CD14-positive monocyte (primary cell): ENCODE data around the gene KIAA1549. TPM values are rescaled to one million over a fixed set of nuclear protein-coding genes. Genes with fewer than 3 reads are reported as not detected.

Experiments
- DNase-seq, 3 donors: peaks; one replicate each; pipeline ENCODE4 v3.0.0-alpha.2; 2011 to 2022
- H2AFZ ChIP-seq: 2 replicates; pipeline ENCODE4 v1.6.0; 2012; ENCODE audit warnings: mild to moderate bottlenecking, low read depth, low read length, inconsistent platforms; ENCODE audit not compliant: insufficient read depth, poor library complexity, severe bottlenecking
- H3K27ac ChIP-seq, 2 donors: 1 replicate in 1 of 2; 2 replicates in 1 of 2; pipeline ENCODE4 v1.5.1; 2012 to 2013; ENCODE audit warnings: low read length in 2 of 2, control low read depth in 1 of 2, inconsistent platforms in 1 of 2, low read depth in 1 of 2, mild to moderate bottlenecking in 1 of 2
- H3K27me3 ChIP-seq, 2 donors: one replicate each; pipeline versions ENCODE4 v1.6.0 to v1.6.1; 2011 to 2013; ENCODE audit warnings: low read length in 2 of 2; ENCODE audit not compliant: control insufficient read depth in 2 of 2, insufficient read depth in 2 of 2
- H3K36me3 ChIP-seq, 2 donors: replicated peaks in 1 of 2; 1 replicate in 1 of 2; 2 replicates in 1 of 2; pipeline versions ENCODE4 v1.5.1 to v1.6.1; 2012 to 2013; ENCODE audit warnings: low read length in 2 of 2, control low read depth in 1 of 2, inconsistent platforms in 1 of 2, mild to moderate bottlenecking in 1 of 2; ENCODE audit not compliant: insufficient read depth in 2 of 2, control insufficient read depth in 1 of 2
- H3K4me1 ChIP-seq, 2 donors: 1 replicate in 1 of 2; 2 replicates in 1 of 2; pipeline versions ENCODE4 v1.5.1 to v1.6.1; 2012 to 2013; ENCODE audit warnings: low read length in 2 of 2, control low read depth in 1 of 2, inconsistent platforms in 1 of 2, mild to moderate bottlenecking in 1 of 2, moderate library complexity in 1 of 2; ENCODE audit not compliant: insufficient read depth in 2 of 2, control insufficient read depth in 1 of 2
- H3K4me2 ChIP-seq: replicated peaks from 2 replicates; pipeline ENCODE3; 2012; ENCODE audit warnings: low read length, moderate library complexity, mild to moderate bottlenecking; ENCODE audit not compliant: poor library complexity, severe bottlenecking; ENCODE audit errors: extremely low read depth
- H3K4me3 ChIP-seq, 3 experiments: fragments of 200-600 bp in 1 of 3; sonication (generic) in 1 of 3; replicated peaks in 1 of 3; 1 replicate in 2 of 3; 2 replicates in 1 of 3; pipeline ENCODE4 v1.5.1; 2011 to 2013; ENCODE audit warnings: low read length in 3 of 3, mild to moderate bottlenecking in 3 of 3, control low read depth in 2 of 3, low read depth in 2 of 3, inconsistent platforms in 1 of 3, moderate library complexity in 1 of 3
- H3K79me2 ChIP-seq: 2 replicates; pipeline ENCODE4 v1.6.0; 2012; ENCODE audit warnings: mild to moderate bottlenecking, control low read depth, inconsistent platforms, low read length, moderate library complexity; ENCODE audit not compliant: insufficient read depth
- H3K9ac ChIP-seq: 2 replicates; pipeline ENCODE4 v1.6.0; 2017; ENCODE audit warnings: low read length, mild to moderate bottlenecking; ENCODE audit not compliant: insufficient read depth, poor library complexity, severe bottlenecking
- H3K9me3 ChIP-seq, 2 donors: replicated peaks in 1 of 2; 1 replicate in 1 of 2; 2 replicates in 1 of 2; pipeline versions ENCODE4 v1.5.1 to v1.6.1; 2012 to 2013; ENCODE audit warnings: low read length in 2 of 2, control low read depth in 1 of 2; ENCODE audit not compliant: control insufficient read depth in 1 of 2, insufficient read depth in 1 of 2
- H4K20me1 ChIP-seq: 2 replicates; pipeline ENCODE4 v1.6.0; 2012; ENCODE audit warnings: mild to moderate bottlenecking, low read length, control low read depth, moderate library complexity; ENCODE audit not compliant: insufficient read depth
- H3K27ac Mint-ChIP-seq, 7 donors: one replicate each; pipeline ENCODE4 v1.8.0; 2020; ENCODE audit warnings: mild to moderate bottlenecking in 7 of 7, mixed read lengths in 7 of 7, moderate library complexity in 6 of 7, inconsistent platforms in 2 of 7
- H3K27me3 Mint-ChIP-seq, 3 donors: one replicate each; pipeline ENCODE4 v1.8.0; 2021 to 2022; ENCODE audit warnings: low read depth in 3 of 3, mild to moderate bottlenecking in 3 of 3, mixed read lengths in 3 of 3, moderate library complexity in 3 of 3, inconsistent platforms in 1 of 3
- H3K36me3 Mint-ChIP-seq, 2 donors: one replicate each; pipeline ENCODE4 v1.8.0; 2020; ENCODE audit warnings: mixed read lengths in 2 of 2, inconsistent platforms in 1 of 2, mild to moderate bottlenecking in 1 of 2
- H3K4me1 Mint-ChIP-seq: one replicate; pipeline ENCODE4 v1.8.0; 2020; ENCODE audit warnings: mild to moderate bottlenecking, mixed read lengths
- H3K4me3 Mint-ChIP-seq, 2 donors: one replicate each; pipeline ENCODE4 v1.8.0; 2020; ENCODE audit warnings: mild to moderate bottlenecking in 2 of 2, mixed read lengths in 2 of 2, moderate library complexity in 1 of 2
- H3K9me3 Mint-ChIP-seq, 7 donors: one replicate each; pipeline ENCODE4 v1.8.0; 2020 to 2022; ENCODE audit warnings: mixed read lengths in 7 of 7, mild to moderate bottlenecking in 6 of 7, moderate library complexity in 6 of 7, inconsistent platforms in 2 of 7
- WGBS: methylation state at CpG from one replicate; pipeline ENCODE4 v1.1.5; 2013; ENCODE audit warnings: missing lambda C conversion rate; ENCODE audit not compliant: insufficient coverage; 5-methylcytosine and 5-hydroxymethylcytosine counted together
- intact Hi-C, 2 donors: fragments of 100-400 bp; cut with micrococcal nuclease; formaldehyde crosslinking; loops; one replicate each; pipeline versions ENCODE4 v1.15.0 to v1.15.1; 2023
- polyA plus RNA-seq, 3 donors: library from polyadenylated mRNA; depleted of rRNA in 1 of 3; unstranded in 2 of 3; stranded (reverse) in 1 of 3; fragments of 300-500 nt in 2 of 3; fragments of >200 nt in 1 of 3; fragmentation: Illumina TruSeq in 2 of 3; gene quantifications; 1 replicate in 2 of 3; 2 replicates in 1 of 3; pipeline ENCODE4 v1.2.3, GENCODE V29; 2012 to 2021
- TF ChIP-seq, protein P1 (sequence below): fragments of 200-600 bp; IDR thresholded peaks from one replicate; pipeline ENCODE4 v1.8.0; 2022; ENCODE audit warnings: antibody characterized with exemption, mild to moderate bottlenecking

Gene KIAA1549
- polyA plus RNA-seq, 3 donors, result 0.03 TPM; not detected in 1

DNA sequence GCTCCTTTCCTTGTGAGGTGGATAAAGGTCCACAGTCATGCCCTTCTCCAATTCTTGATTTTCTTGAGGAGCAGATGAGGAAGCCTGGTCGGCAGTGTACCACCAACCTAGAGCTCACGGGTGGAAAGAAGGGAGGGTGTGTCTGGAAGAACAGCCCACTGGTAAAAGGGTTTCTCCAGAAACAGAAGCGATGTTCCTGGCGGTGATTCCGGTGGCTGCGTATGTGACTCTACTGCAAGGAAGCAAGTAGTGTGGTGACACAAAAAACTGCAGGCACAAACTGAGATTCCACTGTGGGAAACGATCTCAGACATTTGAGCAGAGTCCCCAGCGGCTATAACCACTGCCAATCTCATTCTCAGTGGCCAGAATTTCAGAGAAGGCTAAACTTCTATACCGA is 117.3 kb downstream of the KIAA1549 start:
- H3K4me1 ChIP-seq, result peaks cover 7 to 21% of the 10 kb centered on the region in 2 donors
- no peak overlapping the region for H3K9ac ChIP-seq
- peak overlapping the region in 1 of 2 donors; percentile 46 for H3K27ac ChIP-seq
- Mint-ChIP-seq H3K4me1 (peaks cover 24% of the 10 kb centered on the region), H3K36me3 (no peaks in the 10 kb centered on the region), H3K4me3 (no peak overlapping the region), H3K9me3 (peaks cover 0 to 3% (median 0%) of the 10 kb centered on the region in 7 donors), H3K27ac (peak overlapping the region in 2 of 7 donors; percentile 18 to 60), H3K27me3 (no peaks in the 10 kb centered on the region)
- H3K4me2 ChIP-seq, result no peak overlapping the region
- intact Hi-C loops, result no loop called here
- H4K20me1 ChIP-seq, result no peaks in the 10 kb centered on the region
- no peaks in the 10 kb centered on the region for H3K36me3 ChIP-seq
- H3K79me2 ChIP-seq, result no peaks in the 10 kb centered on the region
- no peaks in the 10 kb centered on the region for H3K9me3 ChIP-seq
- peak overlapping the region; percentile 16 for H2AFZ ChIP-seq
- TF ChIP-seq, protein P1, sequence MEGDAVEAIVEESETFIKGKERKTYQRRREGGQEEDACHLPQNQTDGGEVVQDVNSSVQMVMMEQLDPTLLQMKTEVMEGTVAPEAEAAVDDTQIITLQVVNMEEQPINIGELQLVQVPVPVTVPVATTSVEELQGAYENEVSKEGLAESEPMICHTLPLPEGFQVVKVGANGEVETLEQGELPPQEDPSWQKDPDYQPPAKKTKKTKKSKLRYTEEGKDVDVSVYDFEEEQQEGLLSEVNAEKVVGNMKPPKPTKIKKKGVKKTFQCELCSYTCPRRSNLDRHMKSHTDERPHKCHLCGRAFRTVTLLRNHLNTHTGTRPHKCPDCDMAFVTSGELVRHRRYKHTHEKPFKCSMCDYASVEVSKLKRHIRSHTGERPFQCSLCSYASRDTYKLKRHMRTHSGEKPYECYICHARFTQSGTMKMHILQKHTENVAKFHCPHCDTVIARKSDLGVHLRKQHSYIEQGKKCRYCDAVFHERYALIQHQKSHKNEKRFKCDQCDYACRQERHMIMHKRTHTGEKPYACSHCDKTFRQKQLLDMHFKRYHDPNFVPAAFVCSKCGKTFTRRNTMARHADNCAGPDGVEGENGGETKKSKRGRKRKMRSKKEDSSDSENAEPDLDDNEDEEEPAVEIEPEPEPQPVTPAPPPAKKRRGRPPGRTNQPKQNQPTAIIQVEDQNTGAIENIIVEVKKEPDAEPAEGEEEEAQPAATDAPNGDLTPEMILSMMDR, result no peak
- WGBS, result 98% methylated on average over 8 of the region's 9 CpGs
- DNase-seq, result no peak
- no peaks in the 10 kb centered on the region for H3K27me3 ChIP-seq
- H3K4me3 ChIP-seq, result no peak overlapping the region

DNA sequence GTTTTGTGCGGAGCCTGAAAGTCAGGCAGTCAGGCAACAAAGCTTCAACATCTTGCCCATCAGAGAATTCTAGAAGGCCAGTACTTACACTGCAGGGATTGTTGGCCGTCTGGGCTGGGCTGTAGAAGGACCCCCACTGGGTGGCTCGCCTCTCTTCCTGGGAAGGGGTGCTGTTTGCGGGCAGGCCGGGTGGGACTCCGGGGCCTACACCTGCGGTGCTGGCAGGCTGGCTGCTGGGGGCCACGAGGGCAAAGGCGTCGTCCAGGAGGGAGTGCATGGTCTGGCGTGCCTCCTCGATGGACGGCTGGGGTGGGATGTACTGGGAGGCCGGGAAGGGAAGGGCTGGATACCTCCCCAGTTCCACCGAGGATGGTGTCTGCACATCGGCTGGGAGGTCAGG is 120.1 kb downstream of the KIAA1549 start:
- Histone ChIP-seq H2AFZ (no peak overlapping the region), H3K4me3 (no peak overlapping the region), H3K9ac (no peak overlapping the region), H3K27me3 (no peaks in the 10 kb centered on the region), H3K9me3 (peaks cover 3 to 7% of the 10 kb centered on the region in 2 donors), H3K4me1 (peaks cover 7 to 21% of the 10 kb centered on the region in 2 donors), H3K27ac (no peak overlapping the region), H3K36me3 (no peaks in the 10 kb centered on the region), H4K20me1 (no peaks in the 10 kb centered on the region), H3K79me2 (no peaks in the 10 kb centered on the region), H3K4me2 (no peak overlapping the region)
- no peak for DNase-seq
- TF ChIP-seq, protein P1, result no peak
- intact Hi-C loops, result no loop called here
- H3K4me1 Mint-ChIP-seq, result peaks cover 23% of the 10 kb centered on the region
- WGBS, result 99% methylated on average over 15 of the region's 16 CpGs
- H3K27ac Mint-ChIP-seq, result no peak overlapping the region
- peaks cover 6 to 15% (median 10%) of the 10 kb centered on the region in 7 donors for H3K9me3 Mint-ChIP-seq
- no peaks in the 10 kb centered on the region for H3K36me3 Mint-ChIP-seq
- peaks cover 0 to 1% (median 0%) of the 10 kb centered on the region in 3 donors for H3K27me3 Mint-ChIP-seq
- no peak overlapping the region for H3K4me3 Mint-ChIP-seq
